ENCODE measurements around the gene SERPINB7.
"Not testable (repeated sequence)": the region's sequence is repeated elsewhere in the genome, so short reads cannot be mapped to it uniquely, and the experiment has no call there.

The SERPINB7 gene, protein sequence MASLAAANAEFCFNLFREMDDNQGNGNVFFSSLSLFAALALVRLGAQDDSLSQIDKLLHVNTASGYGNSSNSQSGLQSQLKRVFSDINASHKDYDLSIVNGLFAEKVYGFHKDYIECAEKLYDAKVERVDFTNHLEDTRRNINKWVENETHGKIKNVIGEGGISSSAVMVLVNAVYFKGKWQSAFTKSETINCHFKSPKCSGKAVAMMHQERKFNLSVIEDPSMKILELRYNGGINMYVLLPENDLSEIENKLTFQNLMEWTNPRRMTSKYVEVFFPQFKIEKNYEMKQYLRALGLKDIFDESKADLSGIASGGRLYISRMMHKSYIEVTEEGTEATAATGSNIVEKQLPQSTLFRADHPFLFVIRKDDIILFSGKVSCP

GRCh38 chr18:63775166-63775730 is at the start of gene SERPINB7:
Gene SERPINB7 (plus strand): TSS chr18:63775418. CDS start chr18:63782373, 6,955 bp downstream.
- DNase-seq = no peak

- DNase-seq = peak; percentile 77
Measured at GRCh38 chr18:63725682-63726480, 49.3 kb upstream of the SERPINB7 start.

DNA sequence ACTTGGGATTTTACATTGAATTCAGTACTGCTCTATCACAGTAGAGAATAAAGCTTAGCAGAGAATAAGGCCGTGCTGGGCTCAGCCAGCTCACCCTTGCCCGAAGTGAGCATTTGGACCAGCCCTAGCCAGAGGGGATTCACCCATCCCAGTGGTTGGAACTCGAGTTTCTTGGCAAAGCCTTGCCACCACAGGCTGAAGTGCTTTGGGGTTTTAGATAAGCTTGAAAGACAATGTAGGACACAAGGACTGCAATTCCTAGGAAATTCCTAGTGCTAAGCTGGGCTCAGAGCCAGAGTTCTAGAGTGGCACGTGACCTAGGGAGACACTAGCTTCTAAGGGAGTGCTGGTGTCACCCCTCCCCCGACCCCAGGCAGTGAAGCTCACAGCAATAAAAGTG is 44.4 kb upstream of the SERPINB7 start:
- DNase-seq = peak; percentile 87

- peak; percentile 53 for DNase-seq
Measured at GRCh38 chr18:63731215-63731614, 44.0 kb upstream of the SERPINB7 start.

- DNase-seq = no peak
Measured at GRCh38 chr18:63736876-63737275, 38.3 kb upstream of the SERPINB7 start.

DNA sequence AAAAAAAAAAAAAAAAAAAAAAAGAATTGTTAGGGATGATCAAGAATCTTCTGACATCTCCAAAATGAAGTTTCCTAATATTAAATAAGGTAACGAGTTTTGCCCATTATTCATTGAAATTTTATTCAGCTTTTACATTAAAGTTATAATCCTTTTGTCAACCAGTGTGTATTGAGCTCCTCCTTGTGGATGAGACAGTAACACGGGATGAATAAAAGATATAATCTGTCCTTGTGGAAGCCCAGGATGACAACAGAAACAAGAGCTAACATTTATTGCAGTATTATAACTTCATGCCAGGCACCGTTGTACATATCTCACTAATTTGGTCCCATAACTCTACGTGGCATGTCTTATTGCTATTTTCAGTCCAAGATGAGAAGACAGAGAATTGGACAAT is 33.4 kb upstream of the SERPINB7 start:
- DNase-seq = no peak

DNA sequence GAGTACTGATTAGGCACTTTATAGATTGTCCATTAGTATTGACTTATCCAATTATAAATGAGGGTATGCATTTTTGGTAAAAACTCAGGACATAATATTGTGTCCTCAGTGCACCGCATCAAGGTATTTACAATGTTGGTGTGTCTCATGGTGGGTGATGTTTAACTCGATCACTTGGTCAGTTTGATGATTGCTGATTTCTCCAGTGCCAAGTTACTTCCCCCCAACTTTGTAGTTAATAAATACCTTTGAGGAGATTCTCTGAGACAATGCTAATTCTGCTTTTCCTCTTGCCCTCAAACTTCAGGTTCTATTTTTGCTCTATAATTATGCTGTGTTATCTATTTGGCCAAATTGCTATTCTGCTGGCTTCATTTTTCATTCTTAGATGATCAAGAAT is 28.2 kb upstream of the SERPINB7 start:
- DNase-seq = no peak

- no peak for DNase-seq
Measured at GRCh38 chr18:63749489-63749888, 25.7 kb upstream of the SERPINB7 start.

GRCh38 chr18:63752636-63753035 is 22.6 kb upstream of the SERPINB7 start:
- no peak for DNase-seq

DNA sequence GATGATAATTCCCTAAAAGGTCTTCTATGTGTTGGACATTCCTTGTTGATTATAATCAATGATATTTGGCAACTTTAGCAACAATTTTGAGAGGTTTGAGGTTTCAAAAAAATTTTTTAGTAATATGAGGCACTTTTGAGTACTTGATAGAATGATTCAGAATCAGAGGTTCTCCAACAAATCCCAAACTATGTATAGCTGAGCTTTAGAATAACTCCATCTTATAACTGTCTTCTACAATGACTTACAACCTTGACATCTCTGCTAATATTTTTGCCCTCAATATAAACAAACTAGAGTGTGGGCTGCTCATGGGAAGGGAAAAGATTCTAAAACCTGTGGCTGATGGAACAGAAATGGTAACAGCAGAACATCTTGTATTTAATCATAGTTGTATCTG is 21.5 kb upstream of the SERPINB7 start:
- DNase-seq = no peak

DNA sequence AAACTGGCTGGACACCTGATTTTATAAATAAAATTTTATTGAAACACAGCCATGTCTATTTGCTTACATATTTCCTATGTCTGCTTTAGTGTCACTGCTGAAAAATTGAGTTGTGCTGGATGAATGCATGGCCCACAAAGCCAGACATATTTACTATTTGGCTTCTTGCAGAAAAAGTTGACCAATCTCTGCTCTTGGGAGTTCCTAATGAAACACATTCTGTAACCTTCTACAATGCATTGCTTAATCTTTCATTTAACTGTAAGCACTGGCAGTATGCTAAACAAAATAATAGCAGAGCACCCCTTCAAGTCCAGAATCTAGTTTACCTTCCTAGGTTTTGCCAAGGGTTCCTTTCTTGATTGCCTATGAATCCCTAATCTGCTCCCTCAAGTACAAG is 17.7 kb upstream of the SERPINB7 start:
- no peak for DNase-seq

GRCh38 chr18:63758615-63759240 is 16.5 kb upstream of the SERPINB7 start:
- peak; percentile 98 for DNase-seq

DNA sequence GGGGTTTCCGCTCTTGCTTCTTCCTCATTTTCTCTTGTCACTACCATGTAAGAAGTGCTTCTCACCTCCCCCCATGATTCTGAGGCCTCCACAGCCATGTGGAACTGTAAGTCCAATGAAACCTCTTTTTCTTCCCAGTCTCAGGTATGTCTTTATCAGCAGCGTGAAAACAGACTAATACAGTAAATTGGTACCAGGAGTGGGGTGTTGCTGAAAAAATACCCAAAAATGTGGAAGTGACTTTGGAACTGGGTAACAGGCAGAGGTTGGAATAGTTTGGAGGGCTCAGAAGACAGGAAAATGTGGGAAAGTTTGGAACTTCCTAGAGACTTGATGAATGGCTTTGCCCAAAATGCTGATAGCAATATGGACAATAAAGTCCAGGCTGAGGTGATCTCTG is 15.4 kb upstream of the SERPINB7 start:
- DNase-seq = not testable (repeated sequence)

- DNase-seq = no peak
Measured at GRCh38 chr18:63762518-63762917, 12.7 kb upstream of the SERPINB7 start.

- DNase-seq = no peak
Measured at GRCh38 chr18:63763831-63764600, 11.2 kb upstream of the SERPINB7 start.

DNA sequence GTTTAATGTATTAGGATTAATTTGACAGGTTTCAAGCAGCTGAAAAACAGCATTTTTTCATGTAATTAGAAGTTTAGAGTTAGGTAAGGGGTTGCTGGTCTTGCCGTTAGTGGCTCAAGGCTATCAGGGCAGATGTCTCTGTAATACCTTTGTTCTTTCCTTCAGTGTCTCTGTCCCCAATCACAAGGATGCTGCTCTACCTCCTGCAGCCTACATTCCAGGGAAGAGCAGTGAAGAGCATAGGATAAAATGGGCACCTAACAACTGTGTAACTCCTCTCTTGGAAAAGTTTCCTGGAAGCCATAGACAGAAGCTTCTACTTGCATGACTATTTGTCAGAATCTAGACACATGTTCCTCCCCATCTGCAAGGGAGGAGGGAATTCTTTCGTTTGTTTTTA is 9.4 kb upstream of the SERPINB7 start:
- no peak for DNase-seq

DNA sequence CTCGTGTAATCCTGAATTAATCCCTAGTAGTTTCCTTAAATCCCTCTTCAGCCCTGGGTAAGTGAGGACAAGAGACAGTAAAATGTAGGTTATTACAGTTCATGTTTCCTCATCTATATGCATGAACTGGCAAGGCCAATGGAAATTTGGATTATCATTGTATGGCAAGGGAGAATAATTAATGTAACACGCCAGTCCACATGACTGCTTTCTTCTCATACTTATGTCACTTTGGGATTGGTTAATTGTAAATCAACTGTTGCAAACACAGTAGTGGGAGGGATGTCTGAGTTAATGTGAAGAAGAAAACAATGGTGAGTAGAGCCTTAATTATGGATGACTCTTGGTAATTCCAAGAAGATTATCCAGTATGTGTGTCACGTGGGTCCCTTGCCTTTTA is 1.7 kb upstream of the SERPINB7 start:
- DNase-seq = no peak

- no peak for DNase-seq
Measured at GRCh38 chr18:63774511-63774910, 707 bp upstream of the SERPINB7 start.

DNA sequence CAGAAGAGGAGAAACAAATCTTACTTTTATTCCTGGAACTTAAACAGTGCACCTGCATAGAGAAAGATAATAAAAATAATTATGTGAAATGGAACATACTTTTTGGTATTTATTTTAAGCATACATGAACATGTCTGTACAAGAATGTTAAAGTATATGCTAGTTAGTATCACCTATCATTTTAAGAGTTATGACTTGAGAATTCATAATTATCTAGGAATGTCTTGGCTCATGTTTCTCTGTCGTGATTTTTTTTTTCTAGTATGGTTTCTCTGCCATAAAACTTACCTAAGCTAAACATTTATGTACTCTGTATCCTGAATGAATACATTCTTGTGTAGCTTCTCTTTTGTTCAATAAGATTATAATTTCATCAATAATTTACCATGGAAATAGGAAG is 4.2 kb downstream of the SERPINB7 start:
- DNase-seq = no peak

DNA sequence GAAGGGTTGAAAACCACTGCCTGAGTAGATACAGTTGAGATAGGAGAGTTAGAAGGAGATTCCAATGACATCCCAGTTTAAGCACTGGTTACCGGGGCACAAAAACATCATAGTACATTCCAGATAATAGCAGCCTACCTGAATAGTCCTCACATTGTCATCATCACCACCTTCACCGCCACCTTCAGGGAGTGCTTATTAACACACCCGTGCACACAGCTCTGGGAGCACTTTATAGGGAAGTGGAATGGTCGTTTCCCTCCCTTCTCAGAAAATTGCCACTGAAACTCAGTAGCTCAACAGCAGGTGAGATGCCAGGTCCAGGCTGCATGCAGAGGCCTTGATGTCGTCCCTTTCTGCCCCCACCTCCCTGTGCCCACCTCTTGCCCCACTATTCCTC is 8.2 kb downstream of the SERPINB7 start:
- DNase-seq = no peak

DNA sequence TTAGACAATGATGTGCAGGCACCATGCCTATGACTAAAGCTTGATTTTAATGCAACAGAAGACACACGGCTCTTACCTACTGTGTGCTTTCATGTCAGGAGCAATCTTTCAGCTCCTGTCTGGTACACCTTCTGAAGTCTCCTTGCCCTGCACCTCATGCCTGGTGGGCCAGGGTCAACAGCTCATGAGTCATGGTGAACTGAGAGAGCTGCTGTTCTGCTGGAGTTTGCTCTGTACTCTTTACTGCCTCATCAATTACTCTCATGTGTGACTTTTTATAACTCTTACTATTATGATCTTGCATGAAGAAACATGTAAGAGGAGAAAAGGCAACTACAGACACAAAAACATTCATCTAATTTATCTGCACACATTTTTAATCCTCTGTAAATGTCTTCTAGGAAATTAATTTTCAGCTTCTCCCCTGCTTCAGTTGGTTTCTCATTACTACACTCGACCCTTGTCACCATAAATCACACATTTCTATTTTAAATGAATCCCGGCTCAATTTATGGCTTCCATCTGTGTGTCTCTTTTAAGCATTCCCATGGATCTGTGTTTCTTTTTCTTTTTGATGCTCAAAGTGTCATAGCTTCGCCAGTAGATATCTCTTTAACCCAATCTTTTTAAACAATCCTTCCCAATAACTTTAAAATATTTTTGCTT is 9.7 kb downstream of the SERPINB7 start:
- DNase-seq = no peak

- DNase-seq = no peak
Measured at GRCh38 chr18:63787673-63788072, 12.5 kb downstream of the SERPINB7 start.
